Measurements from ENCODE around the gene TMEM92.

GRCh38 chr17:50303051-50303450 lies 28.8 kb downstream of the TMEM92 start:
- no peak for TF ChIP-seq CTCF (IDR thresholded peaks at IDR 0.05; ENCODE audit: low read depth, low read length)
- TF ChIP-seq EZH2phosphoT487 (IDR thresholded peaks at IDR 0.05; ENCODE audit: low read depth), result no peak

All from OCI-LY3 (cell line).